SJSA1 (cell line): ENCODE data around the gene VSTM4. TPM values are rescaled to one million over a fixed set of nuclear protein-coding genes. Genes with fewer than 3 reads are reported as not detected.

Experiments
- DNase-seq, 2 experiments: peaks; one replicate each; pipeline ENCODE4 v3.0.0-alpha.2; 2015 to 2020; ENCODE audit warnings: low spot score in 2 of 2, low read depth in 1 of 2
- H3K27ac ChIP-seq: fragments of 250-450 bp; sonication (Bioruptor Pico); 2 replicates; pipeline ENCODE4 v1.5.1; 2020; ENCODE audit warnings: mild to moderate bottlenecking, moderate library complexity
- H3K27me3 ChIP-seq: fragments of 250-450 bp; sonication (Bioruptor Pico); replicated peaks from 2 replicates; pipeline ENCODE4 v1.5.1; 2020; ENCODE audit warnings: mild to moderate bottlenecking, moderate library complexity
- H3K36me3 ChIP-seq: fragments of 250-450 bp; sonication (Bioruptor Pico); 2 replicates; pipeline ENCODE4 v1.5.1; 2020; ENCODE audit warnings: mild to moderate bottlenecking
- H3K4me1 ChIP-seq: fragments of 250-450 bp; sonication (Bioruptor Pico); replicated peaks from 2 replicates; pipeline ENCODE4 v1.6.1; 2021; ENCODE audit warnings: mild to moderate bottlenecking
- H3K4me3 ChIP-seq: fragments of 250-450 bp; sonication (Bioruptor Pico); 2 replicates; pipeline ENCODE4 v1.5.1; 2020; ENCODE audit warnings: mild to moderate bottlenecking
- H3K9me3 ChIP-seq: fragments of 250-450 bp; sonication (Bioruptor Pico); replicated peaks from 2 replicates; pipeline ENCODE4 v1.5.1; 2020; ENCODE audit warnings: mild to moderate bottlenecking
- total RNA-seq: library from RNA; depleted of rRNA; stranded (reverse); fragments of >200 nt; shearing (Covaris generic); gene quantifications from 2 replicates; pipeline ENCODE4 v1.2.3, GENCODE V29; 2014

Gene VSTM4
- total RNA-seq, 1 experiment from 2014 or later = 3.7 TPM

- Histone ChIP-seq H3K9me3 (0 out of 2 replicates have a peak, but pooled peaks cover 2% of the 10 kb centered on the region), H3K36me3 (no peaks in the 10 kb centered on the region), H3K27ac (no peak overlapping the region), H3K27me3 (no peaks in the 10 kb centered on the region), H3K4me3 (no peak overlapping the region), H3K4me1 (no peaks in the 10 kb centered on the region)
- DNase-seq = no peak
Observed at GRCh38 chr10:49152663-49153062, 37.3 kb upstream of the VSTM4 start.

GRCh38 chr10:49152037-49152436 is 36.7 kb upstream of the VSTM4 start:
- H3K27me3 ChIP-seq = no peaks in the 10 kb centered on the region
- H3K36me3 ChIP-seq = no peaks in the 10 kb centered on the region
- no peaks in the 10 kb centered on the region for H3K4me1 ChIP-seq
- DNase-seq = no peak
- H3K4me3 ChIP-seq = no peak overlapping the region
- no peak overlapping the region for H3K27ac ChIP-seq
- 0 out of 2 replicates have a peak, but pooled peaks cover 3% of the 10 kb centered on the region for H3K9me3 ChIP-seq

GRCh38 chr10:49151481-49151880 is 36.2 kb upstream of the VSTM4 start:
- no peak for DNase-seq
- Histone ChIP-seq H3K27ac (no peak overlapping the region), H3K9me3 (0 out of 2 replicates have a peak, but pooled peaks cover 3% of the 10 kb centered on the region), H3K4me1 (no peaks in the 10 kb centered on the region), H3K4me3 (no peak overlapping the region), H3K27me3 (no peaks in the 10 kb centered on the region), H3K36me3 (no peaks in the 10 kb centered on the region)

- Histone ChIP-seq H3K4me1 (no peaks in the 10 kb centered on the region), H3K27me3 (no peaks in the 10 kb centered on the region), H3K27ac (no peak overlapping the region), H3K9me3 (0 out of 2 replicates have a peak, but pooled peaks cover 3% of the 10 kb centered on the region), H3K36me3 (no peaks in the 10 kb centered on the region), H3K4me3 (no peak overlapping the region)
- no peak for DNase-seq
Observed at GRCh38 chr10:49151025-49151445, 35.7 kb upstream of the VSTM4 start.

GRCh38 chr10:49150426-49150825 is 35.1 kb upstream of the VSTM4 start:
- H3K27ac ChIP-seq = no peak overlapping the region
- no peak for DNase-seq

DNA sequence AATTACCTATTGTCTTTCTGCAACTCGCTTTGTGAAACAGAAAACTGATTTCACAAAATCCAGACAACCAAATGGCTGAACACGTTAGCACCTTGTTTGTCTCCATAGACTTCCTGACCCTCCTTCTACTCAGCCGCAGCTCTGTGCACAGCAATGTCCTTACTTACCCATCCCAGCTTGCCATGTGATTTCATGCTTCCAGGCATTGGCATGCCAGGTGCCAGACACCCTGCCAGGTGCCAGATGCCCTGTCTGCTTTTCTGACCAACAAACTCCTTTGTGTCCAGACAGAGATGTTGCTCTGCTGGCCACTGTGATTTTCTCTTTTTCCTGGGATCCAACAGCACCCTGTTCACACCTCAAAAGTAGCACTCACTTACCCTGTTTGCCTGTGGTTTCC is 34.6 kb upstream of the VSTM4 start:
- H3K4me3 ChIP-seq = no peak overlapping the region
- no peaks in the 10 kb centered on the region for H3K36me3 ChIP-seq
- no peak for DNase-seq
- no peaks in the 10 kb centered on the region for H3K27me3 ChIP-seq
- 0 out of 2 replicates have a peak, but pooled peaks cover 3% of the 10 kb centered on the region for H3K9me3 ChIP-seq
- no peaks in the 10 kb centered on the region for H3K4me1 ChIP-seq
- no peak overlapping the region for H3K27ac ChIP-seq

More at GRCh38 chr10:49150426-49150825, 35.1 kb upstream of the VSTM4 start:
- Histone ChIP-seq H3K36me3 (no peaks in the 10 kb centered on the region), H3K4me1 (no peaks in the 10 kb centered on the region), H3K4me3 (no peak overlapping the region), H3K27me3 (no peaks in the 10 kb centered on the region), H3K9me3 (0 out of 2 replicates have a peak, but pooled peaks cover 3% of the 10 kb centered on the region)

GRCh38 chr10:49144058-49144720 is 28.9 kb upstream of the VSTM4 start:
- Histone ChIP-seq H3K9me3 (0 out of 2 replicates have a peak, but pooled peaks cover 3% of the 10 kb centered on the region), H3K27ac (no peak overlapping the region), H3K36me3 (no peaks in the 10 kb centered on the region), H3K4me1 (peaks cover 31% of the 10 kb centered on the region), H3K4me3 (no peak overlapping the region), H3K27me3 (no peaks in the 10 kb centered on the region)
- peak; percentile 52 to 55 for DNase-seq

- Histone ChIP-seq H3K27ac (no peak overlapping the region), H3K4me1 (peaks cover 41% of the 10 kb centered on the region), H3K9me3 (0 out of 2 replicates have a peak, but pooled peaks cover 3% of the 10 kb centered on the region), H3K36me3 (no peaks in the 10 kb centered on the region), H3K4me3 (no peak overlapping the region), H3K27me3 (no peaks in the 10 kb centered on the region)
- DNase-seq = no peak
Observed at GRCh38 chr10:49143249-49143648, 27.9 kb upstream of the VSTM4 start.

- Histone ChIP-seq H3K4me1 (peaks cover 52% of the 10 kb centered on the region), H3K27ac (no peak overlapping the region)
Observed at GRCh38 chr10:49141541-49142332, 26.4 kb upstream of the VSTM4 start.

DNA sequence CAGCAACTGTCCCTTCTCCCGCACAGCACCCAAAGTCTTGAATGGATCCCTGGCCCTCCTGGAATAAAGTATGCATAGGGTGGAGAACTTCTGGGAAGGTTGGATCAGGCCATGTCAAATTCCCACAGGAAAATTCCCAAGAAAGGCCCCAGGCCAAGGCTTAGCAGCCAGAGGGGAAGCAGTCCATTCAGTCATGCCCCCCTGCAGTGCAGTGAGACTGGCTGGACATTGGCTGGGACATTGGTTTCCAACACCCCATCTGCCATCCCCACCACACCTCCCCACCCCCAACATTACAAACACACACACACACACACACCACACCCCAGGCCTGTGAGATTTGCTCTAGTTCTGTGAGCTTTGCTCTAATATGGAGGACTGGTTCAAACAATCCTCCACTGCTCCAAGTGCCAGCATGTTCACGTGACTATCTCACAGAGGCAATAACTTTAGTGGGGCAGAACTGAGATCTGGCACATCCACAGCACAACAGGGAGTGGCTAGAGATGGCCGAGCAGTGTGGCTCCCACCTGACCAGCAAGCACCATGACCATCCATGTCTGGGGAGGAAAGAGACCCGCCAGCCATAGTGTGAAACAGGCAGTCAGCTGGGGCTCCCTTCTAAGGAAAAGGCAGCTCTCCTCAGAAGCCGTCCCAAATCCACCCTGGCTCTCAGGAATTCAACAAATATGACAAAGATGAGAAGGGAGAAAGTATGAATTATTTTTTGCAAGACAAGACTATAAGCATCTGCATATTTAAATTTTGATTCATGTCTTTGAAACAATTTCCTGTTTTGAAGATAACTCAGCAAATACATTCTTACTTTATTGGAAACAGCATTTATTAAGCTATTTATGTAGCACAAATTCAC is 25.2 kb upstream of the VSTM4 start:
- peak overlapping the region; percentile 93 for H3K27ac ChIP-seq
- no peak overlapping the region for H3K4me3 ChIP-seq
- no peak for DNase-seq
- peaks cover 60% of the 10 kb centered on the region for H3K4me1 ChIP-seq
- H3K27me3 ChIP-seq = no peaks in the 10 kb centered on the region
- H3K9me3 ChIP-seq = no peaks in the 10 kb centered on the region
- no peaks in the 10 kb centered on the region for H3K36me3 ChIP-seq

More at GRCh38 chr10:49141541-49142332, 26.4 kb upstream of the VSTM4 start:
- no peak overlapping the region for H3K4me3 ChIP-seq
- no peak for DNase-seq
- no peaks in the 10 kb centered on the region for H3K27me3 ChIP-seq
- no peaks in the 10 kb centered on the region for H3K9me3 ChIP-seq
- no peaks in the 10 kb centered on the region for H3K36me3 ChIP-seq

DNA sequence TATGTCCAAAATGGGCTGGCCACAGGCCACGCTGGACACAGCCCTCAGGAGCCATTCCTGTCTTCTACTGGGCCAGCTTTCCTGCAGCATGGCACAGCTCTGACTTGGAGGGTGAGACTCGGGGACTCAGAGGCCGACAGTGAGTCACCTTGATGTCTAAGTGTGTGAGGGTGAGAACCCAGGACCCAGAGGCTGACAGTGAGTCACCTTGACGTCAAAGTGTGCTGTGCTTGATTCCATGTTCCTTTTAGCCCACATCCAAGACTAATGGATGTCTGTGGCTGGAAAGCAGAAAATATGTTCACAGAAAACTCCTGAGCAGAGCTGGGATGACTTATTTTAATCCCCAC is 24.5 kb upstream of the VSTM4 start:
- Histone ChIP-seq H3K9me3 (no peaks in the 10 kb centered on the region), H3K27me3 (no peaks in the 10 kb centered on the region), H3K36me3 (no peaks in the 10 kb centered on the region), H3K4me1 (peaks cover 61% of the 10 kb centered on the region), H3K27ac (peak overlapping the region; percentile 93), H3K4me3 (no peak overlapping the region)
- peak; percentile 83 to 89 for DNase-seq

GRCh38 chr10:49139028-49139845 is 23.9 kb upstream of the VSTM4 start:
- Histone ChIP-seq H3K27me3 (no peaks in the 10 kb centered on the region), H3K27ac (peak overlapping the region; percentile 93), H3K36me3 (no peaks in the 10 kb centered on the region), H3K9me3 (no peaks in the 10 kb centered on the region), H3K4me3 (no peak overlapping the region), H3K4me1 (peaks cover 57% of the 10 kb centered on the region)
- DNase-seq = peak; percentile 70 to 89
